ENCODE results near the gene F2. TPM values are rescaled to one million over a fixed set of nuclear protein-coding genes. Genes with fewer than 3 reads are reported as not detected.
"Not testable (repeated sequence)": the region's sequence is repeated elsewhere in the genome, so short reads cannot be mapped to it uniquely, and the experiment has no call there.

F2 gene
- total RNA-seq, 1 donor from 2014 or later, result not detected

DNA sequence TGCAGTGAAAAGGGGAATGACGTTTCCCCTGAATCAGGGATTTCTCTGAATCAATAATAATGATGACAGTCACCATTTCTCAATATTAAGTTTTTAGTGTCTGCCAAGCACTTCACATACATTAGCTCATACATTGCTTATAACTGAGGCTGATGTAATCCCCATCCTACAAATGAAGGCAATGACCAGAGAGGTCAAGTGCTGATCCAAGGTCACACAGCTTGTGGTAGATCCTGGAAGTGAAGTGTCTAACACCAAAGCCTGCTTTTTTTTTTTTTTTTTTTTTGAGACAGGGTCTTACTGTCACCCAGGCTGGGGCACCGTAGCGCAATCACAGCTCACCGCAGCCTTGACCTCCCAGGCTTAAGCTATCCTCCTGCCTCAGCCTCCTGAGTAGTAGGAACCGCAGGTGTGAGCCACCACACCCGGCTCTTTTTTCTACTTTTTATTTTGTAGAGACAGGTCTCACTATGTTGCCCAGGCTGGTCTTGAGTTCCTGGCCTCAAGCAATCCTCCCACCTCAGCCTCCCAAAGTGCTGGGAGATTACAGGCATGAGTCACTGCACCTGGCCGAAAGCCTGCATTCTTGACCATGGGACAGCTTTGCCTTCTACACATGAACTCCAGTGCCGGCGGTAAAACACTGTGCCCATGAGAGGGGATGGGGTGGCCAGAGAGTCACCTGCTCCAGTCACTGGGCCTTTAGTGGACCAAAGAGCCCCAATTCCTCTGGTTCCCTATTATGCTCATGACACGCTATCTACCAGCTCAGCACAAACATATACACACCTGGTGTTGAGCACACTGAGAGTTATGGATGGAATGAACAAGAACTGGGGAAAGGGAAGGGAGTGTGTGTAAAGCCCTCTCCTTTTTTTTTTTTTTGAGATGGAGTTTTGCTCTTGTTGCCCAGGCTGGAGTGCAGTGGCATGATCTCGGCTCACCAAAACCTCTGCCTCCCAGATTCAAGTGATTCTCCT is 36.0 kb upstream of the F2 start:
- DNase-seq (ENCODE audit: low spot score in 2 of 2) (no peak), FAIRE-seq (no peak)

DNA sequence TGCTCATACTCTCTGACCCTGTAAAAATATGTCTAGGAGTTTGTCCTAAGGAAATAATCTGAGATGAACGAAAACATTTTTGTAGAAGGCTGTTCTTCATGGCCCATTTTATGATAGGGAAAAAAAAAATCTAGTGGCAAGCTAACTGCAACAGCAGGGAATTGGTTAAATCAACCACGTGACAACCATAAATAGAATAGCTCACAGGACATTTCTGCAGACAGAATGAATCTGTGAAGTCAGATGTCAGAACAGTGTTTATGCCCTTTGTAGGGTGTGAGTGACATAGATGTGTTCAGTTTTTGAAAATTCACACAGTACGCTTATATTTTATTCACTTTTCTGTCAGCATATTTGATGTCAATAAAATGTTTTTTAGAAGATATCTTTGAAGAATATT is 34.6 kb upstream of the F2 start:
- FAIRE-seq (no peak), DNase-seq (ENCODE audit: low spot score in 2 of 2) (no peak)

DNA sequence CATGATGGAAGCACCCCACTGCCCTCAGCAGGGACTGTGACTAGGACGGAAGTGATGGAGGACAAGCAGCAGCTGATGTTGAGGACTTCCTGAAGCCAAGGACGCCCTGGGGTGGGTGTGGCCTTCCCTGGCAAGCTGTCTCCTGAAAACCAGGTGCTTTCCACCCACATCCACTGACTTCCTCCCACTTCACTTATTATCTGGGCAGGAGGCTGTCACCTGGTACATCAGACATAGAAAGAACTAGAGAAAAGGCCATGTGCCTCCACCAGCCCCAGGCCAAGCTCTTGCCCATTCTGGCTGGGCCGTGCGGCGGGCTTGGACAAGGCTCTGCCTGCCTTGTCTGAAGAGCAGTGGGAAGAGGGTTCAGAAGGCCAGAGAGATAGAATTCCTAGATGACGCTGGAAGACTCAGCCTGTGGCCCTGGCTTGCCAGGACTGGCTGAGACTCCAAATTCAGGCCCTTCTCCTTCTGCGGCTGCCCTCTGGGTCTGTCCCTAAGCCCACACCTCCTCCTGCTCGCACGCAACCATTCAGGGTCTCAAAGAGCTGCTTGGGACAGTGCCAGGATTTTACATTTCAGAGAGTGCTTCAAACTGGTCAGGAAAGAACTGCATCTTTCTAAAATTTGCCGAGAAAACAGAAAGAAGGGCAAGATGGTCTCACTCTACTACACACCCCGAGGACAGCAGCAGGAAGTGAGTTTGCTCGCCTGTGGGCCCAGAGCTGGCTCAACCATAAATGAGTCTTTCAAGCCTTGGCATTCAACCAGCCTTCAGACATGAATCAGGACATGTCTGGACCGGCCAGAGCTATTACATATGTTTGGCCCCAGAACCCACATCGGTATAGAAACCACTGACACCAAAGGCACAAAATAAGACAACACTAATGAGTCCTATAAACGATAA is 31.9 kb upstream of the F2 start:
- DNase-seq (ENCODE audit: low spot score in 2 of 2), result no peak
- FAIRE-seq, result no peak

DNA sequence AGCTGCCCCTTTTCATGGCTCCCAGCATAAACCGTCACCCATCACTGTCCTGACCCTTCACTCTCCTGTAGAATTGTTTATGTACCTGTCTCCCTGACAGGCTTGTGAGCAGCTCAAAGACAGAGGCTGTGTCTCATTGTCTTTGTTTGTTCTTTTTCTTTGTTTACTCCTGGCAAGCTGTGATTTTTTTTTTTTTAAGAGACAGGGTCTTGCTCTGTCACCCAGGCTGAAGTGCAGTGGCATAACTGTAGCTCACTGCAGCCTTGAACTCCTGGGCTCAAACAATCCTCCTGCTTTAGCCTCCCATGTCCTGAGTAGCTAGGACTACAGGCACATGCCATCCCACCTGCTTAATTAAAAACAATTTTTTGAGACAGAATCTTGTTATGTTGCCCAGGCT is 28.3 kb upstream of the F2 start:
- DNase-seq (ENCODE audit: low spot score in 2 of 2), result no peak
- FAIRE-seq, result no peak

DNA sequence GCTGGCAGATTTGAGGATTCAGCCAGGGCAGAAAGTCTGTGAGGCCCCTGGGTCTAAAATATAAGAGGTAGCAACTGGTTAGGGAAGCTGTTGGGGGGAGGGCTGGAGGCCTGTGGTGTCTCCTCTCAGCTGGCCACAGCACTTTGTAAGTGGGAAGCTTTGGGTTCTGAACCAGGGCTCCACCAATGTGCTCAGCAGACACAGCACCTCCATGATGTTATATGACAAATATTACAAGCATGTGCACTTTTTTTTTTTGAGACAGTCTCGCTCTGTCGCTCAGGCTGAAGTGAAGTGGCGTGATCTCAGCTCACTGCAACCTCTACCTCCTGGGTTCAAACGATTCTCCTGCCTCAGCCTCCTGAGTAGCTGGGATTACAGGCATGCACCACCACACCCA is 26.6 kb upstream of the F2 start:
- FAIRE-seq (no peak), DNase-seq (ENCODE audit: low spot score in 2 of 2) (no peak)

DNA sequence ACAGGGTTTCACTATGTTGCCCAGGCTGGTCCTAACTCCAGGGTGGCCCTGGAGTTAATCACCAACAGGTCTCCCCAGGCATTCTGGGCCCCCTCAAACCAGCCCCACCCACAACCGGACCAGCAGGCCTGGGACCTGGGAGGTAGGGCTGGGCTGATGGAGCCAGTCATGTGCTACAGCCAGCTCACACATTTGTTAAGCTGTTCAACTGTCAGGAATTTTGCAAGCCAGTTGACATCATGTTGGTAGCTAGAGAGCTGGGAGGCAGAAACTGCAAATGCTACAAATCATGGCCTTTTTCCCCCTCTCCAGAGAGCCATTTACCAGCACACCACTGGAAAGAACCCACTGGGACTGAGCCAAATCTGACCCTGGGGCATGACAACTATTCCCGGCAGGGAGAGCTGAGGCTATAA is 25.4 kb upstream of the F2 start:
- FAIRE-seq (no peak), DNase-seq (ENCODE audit: low spot score in 2 of 2) (no peak)

DNA sequence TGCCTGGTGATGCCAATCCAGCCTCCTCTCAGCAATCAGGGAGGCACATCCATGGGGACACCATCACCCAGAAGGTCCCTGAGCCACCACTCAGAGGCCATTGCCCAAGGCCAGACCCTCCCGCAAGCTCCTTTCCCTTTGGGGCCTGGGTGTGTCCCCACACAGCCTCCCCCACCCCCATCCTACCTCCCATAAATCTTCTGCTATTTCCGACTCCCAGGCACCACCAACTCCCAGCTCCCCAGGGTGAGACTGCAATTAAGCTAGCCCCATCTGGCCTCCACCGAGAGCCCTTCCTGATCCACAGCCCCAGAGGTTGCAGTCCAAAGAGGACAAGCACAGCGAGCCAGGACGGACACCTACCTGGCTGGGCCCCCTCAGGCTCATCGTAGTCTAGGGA is 24.9 kb upstream of the F2 start:
- FAIRE-seq (no peak), DNase-seq (ENCODE audit: low spot score in 2 of 2) (no peak)

DNA sequence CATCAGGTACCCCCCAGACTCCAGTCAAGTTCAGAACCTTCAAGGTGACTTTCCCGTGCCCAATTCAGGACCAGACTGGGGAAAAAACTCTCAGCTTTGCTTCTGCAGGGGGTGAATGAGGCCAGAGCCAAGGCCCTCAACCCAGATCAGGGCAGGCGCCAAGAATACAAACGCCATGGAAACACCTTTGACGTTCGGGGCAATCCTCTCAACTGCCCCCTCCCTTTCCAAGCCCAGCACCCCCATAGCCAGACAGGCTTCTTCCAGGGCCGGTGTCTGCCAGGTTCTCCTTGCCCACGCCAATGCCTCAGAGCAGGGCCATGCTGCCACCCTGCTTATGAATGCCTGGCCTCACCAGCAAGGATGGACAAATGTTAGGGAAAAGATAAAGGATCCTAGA is 24.4 kb upstream of the F2 start:
- DNase-seq (ENCODE audit: low spot score in 2 of 2) (no peak), FAIRE-seq (no peak)

DNA sequence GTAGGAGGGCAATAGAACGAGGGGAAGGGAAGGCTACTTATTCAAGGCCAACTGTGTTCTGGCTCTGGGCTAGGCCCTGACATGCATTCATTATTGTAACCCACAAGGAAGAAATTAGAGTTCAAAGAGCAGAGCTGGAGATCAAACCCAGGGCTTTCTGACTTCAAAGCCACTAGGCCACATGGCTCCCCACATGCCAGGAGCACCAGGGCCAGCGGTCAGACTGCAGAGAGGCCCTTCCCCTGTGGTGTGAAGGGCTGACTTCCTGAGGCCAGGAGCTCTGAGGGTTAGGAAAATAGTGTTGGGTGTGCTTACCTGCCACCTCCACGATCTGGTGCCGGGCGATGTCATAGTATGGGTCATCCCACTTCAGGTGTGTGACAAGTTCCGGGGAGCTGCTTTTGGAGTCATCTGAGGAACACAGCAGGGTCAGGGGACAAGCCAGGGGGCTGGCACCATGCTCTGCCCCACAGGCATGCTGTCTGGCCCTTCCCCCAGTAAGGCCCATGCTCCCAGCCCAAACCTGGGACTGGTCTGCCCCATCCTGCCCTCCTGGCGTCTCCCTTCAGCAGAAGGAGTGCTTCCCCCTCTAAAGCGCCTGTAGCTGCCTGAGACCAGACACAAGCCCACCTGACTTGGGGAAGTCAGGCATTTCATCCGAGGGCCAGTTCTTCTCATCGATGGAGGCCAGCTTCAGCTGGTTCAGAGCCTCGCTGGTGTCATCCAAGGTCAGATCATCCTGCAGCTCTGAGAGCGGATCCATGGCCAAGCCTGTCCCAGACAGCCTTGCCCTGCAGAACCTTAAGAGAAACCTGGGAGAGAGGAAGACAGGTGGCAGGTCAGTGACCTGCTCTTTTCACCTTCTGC is 23.4 kb upstream of the F2 start:
- no peak for DNase-seq (ENCODE audit: low spot score in 2 of 2)
- no peak for FAIRE-seq

DNA sequence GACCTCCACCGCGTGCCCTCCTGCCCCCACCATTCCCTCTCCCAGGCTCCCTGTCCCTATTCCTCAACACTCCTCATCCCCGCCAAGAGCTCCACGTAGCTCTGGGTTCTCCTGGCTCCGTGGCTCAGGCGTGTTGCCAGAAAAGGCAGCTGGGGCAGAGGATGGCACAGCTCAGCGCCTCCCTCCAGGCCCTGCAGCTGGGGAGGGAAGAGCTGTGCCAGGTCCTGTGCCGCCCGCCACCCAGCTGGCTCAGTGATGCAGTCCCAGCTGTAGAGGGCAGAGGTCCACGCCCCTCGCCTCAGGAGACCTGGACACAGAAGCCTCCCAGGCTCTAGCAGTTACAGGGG is 22.8 kb upstream of the F2 start:
- FAIRE-seq, result peak; percentile 42

DNA sequence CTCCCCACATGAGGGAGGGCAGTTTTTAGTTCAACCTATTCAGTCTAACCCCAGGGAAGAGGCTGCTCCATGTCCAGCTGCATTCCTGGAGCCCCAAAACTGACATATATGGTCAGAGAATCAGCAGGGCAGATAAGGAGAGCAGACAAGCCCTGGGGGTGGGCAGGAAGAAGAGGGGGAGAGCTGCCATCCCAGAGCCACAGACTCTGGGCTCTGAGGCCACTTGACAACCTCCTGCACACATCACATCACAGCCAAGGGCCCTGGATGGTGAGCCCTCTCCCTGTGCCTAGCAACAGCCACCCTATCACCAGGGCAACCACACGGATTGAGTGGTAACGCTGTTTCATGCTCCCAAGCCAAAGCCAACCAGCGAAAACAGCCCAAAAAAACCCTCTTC is 21.7 kb upstream of the F2 start:
- DNase-seq (ENCODE audit: low spot score in 2 of 2) (no peak), FAIRE-seq (no peak)

More for the DNA sequence above, 22.8 kb upstream of the F2 start:
- peak; percentile 66 for DNase-seq (ENCODE audit: low spot score in 2 of 2)

DNA sequence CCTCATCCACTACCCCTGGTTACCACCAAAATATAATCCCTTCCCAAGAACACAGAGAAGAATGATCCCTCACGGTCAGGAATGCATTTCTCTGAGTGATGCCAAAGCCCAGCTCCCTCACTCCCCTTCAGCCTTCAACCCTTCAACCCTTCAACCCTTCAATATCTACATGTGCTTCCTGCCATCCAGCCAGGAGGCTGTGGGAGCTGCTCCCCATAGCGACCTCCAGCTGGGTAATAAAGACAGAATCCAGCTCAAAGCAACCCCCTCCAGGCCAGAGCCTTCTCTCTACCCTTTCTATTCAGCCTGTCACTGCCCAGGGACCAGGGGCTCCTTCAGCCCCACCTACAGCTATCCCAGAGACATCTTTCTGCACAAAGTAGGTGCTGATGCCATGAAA is 21.3 kb upstream of the F2 start:
- no peak for FAIRE-seq
- no peak for DNase-seq (ENCODE audit: low spot score in 2 of 2)

DNA sequence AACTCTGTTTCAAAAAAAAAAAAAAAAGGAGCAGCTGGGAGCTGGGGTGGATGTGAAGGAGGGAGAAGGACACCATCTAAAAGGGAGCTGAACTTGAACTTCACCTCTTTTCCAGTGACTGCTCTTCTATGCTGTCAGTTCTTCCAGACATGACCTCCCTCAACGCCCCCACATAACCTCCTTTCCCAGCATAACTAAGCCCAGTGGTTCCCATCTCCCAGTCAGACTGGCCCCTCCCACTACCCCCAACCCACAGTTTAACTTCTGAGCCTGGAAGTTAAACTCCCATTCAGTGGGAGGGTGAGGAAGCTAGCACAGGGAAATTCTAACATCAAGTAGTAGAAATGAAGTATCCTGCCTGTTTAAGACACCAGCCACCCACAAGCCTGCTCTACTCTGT is 20.4 kb upstream of the F2 start:
- FAIRE-seq, result no peak

DNA sequence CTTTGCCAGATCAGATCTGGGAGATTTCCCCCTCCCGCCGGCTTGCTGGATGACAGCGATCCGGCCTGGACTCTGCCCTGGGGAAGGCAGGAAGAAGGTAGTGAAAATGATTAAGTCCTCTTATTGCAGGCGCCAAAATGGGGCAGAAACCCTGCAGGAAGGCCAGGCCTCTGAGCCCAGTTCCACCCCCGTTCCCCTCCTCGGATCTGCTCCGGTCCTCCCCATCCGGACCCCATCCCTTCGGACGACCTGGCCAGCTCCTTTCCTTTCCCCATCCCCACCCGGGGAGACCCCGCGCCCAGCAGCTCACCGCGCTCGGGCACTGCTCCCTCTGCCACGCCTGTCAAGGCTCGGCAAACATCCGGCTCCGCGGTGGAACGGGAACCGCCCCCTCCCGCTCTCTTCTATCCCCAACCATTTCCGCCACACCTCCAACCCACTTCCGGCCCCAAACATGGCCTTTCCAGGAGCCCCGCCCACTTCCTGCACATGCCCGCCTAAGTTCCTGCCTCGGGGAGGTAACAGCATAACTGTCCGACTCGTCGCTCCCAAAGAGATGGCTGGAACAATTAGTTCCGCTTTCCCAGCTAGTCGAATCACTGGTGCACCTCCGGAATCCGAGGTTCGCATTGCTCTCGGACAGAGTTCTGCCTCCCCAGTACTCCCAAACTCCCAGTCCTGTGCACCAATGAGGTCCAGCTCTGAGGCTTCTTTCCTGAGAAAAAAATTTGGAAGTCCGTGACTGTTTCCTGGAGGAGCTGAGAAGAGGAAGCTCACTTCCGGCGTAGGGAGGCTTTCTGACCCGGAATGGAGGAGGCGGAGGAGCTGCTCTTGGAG is 18.6 kb upstream of the F2 start, which contains the start of the genes ARHGAP1 and ZNF408:
Gene ARHGAP1, minus strand, starts transcription at position 379 of the 837 bp plus-strand sequence. CDS start 4,512 bp downstream, outside the sequence.
Gene ZNF408, plus strand, starts transcription at position 791 of the 837 bp plus-strand sequence. Its CDS starts 17 bp downstream, at position 808.
- DNase-seq (ENCODE audit: low spot score in 2 of 2) (peak; percentile 82 to 92), FAIRE-seq (no peak)

More for the DNA sequence above, 20.4 kb upstream of the F2 start:
- no peak for DNase-seq (ENCODE audit: low spot score in 2 of 2)

DNA sequence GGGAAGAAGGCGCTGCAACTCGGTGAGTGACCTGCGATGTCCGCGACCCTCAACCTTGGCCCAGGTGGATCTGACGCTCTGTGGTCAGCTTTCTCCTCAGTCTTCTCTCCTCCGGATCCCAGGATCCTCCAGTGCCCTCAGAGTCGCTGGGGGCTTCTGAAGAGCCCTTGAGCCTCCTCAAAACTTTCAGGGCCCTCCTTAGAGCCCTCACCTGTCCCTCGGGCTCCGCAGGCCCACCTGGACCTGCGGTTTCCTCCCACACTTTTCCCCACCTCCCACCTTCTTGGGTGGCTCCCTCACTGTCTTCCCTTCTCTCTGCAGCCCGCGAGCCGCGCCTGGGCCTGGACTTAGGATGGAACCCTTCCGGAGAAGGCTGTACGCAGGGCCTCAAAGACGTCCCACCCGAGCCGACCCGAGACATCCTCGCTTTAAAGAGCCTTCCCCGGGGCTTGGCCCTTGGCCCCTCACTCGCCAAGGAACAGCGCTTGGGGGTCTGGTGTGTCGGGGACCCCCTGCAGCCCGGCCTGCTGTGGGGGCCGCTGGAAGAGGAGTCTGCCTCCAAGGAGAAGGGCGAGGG is 17.8 kb upstream of the F2 start:
- FAIRE-seq (no peak), DNase-seq (ENCODE audit: low spot score in 2 of 2) (no peak)

DNA sequence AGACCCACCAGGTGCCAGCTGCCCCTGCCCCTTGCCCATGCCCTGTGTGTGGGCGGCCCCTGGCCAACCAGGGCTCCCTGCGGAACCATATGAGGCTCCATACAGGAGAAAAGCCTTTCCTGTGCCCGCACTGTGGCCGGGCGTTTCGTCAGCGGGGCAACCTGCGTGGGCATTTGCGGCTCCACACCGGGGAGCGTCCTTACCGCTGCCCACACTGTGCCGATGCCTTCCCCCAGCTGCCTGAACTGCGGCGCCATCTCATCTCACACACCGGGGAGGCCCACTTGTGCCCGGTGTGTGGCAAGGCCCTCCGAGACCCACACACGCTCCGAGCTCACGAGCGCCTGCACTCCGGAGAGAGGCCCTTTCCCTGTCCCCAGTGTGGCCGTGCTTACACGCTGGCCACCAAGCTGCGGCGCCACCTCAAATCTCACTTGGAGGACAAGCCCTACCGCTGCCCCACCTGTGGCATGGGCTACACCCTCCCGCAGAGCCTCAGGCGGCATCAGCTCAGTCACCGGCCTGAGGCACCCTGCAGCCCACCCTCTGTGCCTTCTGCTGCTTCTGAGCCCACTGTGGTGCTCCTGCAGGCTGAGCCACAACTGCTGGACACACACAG is 13.8 kb upstream of the F2 start:
- DNase-seq (ENCODE audit: low spot score in 2 of 2) (no peak), FAIRE-seq (no peak)

DNA sequence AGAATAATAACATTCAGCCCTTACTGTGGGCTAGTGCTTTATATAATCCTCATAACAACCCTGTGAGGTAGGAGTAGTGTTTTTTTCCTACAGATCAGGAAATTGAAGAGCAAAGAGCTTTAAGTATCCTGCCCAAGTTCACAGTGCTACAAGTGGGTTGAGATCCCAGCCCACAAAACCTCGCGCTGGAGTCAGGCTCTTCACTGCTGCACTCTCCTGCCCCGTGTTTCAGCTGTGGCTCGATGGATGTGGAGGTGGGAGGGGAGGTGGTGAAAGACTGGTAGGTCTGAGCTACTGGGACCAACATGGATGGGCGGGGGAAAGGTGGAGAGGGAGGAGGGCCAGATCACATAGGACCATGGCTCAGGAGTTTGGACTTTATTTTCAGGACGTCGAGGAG is 12.1 kb upstream of the F2 start:
- DNase-seq (ENCODE audit: low spot score in 2 of 2) (no peak), FAIRE-seq (no peak)

DNA sequence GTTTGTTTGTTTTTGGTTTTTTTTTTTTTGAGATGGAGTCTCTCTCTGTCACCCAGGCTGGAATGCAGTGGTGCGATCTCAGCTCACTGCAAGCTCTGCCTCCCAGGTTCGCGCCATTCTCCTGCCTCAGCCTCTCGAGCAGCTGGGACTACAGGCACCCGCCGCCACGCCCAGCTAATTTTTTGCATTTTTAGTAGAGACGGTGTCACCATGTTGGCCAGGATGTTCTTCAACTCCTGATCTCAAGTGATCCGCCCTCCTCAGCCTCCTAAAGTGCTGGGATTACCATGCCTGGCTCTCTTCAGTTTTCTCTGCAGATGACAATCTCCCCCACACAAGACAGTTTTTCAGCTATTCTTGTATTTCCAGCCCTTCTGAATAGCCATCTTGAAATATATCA is 9.7 kb upstream of the F2 start:
- not testable (repeated sequence) for FAIRE-seq; DNase-seq (ENCODE audit: low spot score in 2 of 2)

Data from frontal cortex (tissue), 4 donors.